T-helper 2 cell (primary cell): ENCODE data around the gene HIVEP2.

ENCODE experiments used
- DNase-seq, 5 experiments: peaks; one replicate each; pipeline versions ENCODE4 v3.0.0 to v3.0.0-alpha.2; 2012 to 2022

HIVEP2 gene

GRCh38 chr6:142839686-142840040 is 105.3 kb downstream of the HIVEP2 start:
- DNase-seq, result no peak

DNA sequence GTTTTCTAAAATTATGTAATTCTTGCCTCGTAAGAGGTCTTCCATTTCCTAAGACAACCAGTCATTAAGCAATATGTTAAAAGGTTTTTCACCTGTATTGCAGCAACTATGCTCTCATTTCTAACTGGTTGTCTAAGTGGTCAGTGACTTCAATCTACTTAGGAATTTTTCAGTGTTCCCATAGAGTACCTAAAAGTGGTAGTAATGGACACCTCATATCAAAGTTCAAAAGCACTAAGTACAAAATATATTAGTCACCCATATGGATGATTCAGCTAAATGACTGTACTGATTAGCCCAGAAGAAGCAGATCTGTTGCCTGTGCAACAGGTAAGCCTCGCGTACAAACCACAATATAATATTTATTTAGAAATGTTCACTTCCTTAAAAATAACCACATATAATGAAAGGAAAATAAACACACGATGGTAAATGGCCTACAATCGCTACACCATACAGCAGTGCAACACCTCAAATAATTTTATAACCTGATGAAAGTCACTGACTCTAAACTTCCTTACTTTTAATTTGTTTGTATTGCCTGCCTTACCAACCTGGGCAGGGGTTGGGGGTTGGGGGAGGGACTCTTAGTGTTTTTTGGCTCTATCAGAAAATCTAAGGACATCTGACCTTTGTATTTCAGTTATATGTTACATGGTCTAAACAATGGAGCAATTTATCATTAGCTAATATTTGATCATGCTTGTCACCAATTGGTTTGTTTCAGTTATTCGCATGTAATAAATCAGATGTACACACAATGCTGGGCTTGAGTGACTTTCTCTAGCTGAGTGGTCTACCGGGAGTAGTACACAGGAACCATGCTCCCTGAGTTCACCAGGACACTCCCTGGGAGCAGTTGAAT is 105.9 kb downstream of the HIVEP2 start:
- DNase-seq, result peak in 1 of 5 experiments; percentile 48

- no peak for DNase-seq
Measured at GRCh38 chr6:142835787-142836535, 109.0 kb downstream of the HIVEP2 start.

GRCh38 chr6:142834853-142835252 is 110.1 kb downstream of the HIVEP2 start:
- no peak for DNase-seq

DNA sequence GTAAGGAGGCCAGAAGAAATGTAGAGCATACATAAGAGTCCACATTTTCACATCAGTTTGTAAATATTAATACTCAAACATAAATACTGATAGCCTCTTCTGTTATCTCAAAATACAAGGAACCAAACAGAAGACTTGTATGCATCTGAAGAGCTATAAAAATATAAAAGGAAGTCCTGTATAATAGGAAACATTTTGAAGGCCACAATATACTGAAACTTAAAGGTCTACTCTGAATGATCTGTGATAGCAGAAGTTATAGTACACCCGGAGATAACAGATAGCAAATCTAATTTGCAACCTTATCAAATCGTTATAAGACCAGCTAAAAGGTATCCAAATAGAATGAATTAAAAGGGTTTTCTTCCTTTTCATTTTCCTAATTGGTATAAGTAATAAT is 111.2 kb downstream of the HIVEP2 start:
- DNase-seq, result no peak

DNA sequence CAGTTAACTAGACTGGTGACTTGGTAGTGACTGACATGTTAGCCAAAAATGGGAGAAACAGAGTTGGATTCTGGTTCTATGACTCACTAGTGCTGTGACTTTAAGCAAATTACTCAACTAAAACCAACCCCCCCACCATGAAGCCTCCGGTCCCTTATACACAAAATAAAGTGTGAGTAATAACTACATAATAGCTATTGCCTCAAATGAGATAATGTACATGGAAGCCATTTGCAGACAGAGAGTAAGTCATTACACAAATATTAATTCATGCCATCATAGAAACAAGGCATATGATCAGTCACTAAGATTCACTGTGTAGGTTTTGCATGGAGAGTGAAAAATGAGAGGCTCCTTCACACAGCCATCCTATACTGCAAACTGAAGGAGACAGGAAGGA is 111.9 kb downstream of the HIVEP2 start:
- DNase-seq, result no peak

DNA sequence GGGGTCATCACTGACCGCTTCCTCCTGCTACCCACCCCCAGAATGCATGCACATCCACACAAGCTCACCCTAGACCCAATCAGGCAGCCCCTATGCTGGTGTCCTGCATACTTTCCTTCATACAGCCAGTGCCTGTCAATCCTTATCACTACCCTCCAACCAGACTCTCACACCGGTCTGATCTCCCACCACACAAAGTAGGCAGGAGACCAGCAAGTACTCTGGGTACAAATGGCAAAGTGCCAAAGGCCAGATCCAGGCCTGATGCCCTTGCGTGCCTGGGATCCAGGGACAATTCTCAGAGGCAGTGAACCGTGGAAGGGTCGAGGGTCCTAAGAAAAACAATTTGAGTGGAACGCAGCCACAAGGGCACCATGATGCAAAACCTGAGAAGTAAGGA is 114.2 kb downstream of the HIVEP2 start:
- DNase-seq, result no peak

- no peak for DNase-seq
Measured at GRCh38 chr6:142830116-142830710, 114.8 kb downstream of the HIVEP2 start.

DNA sequence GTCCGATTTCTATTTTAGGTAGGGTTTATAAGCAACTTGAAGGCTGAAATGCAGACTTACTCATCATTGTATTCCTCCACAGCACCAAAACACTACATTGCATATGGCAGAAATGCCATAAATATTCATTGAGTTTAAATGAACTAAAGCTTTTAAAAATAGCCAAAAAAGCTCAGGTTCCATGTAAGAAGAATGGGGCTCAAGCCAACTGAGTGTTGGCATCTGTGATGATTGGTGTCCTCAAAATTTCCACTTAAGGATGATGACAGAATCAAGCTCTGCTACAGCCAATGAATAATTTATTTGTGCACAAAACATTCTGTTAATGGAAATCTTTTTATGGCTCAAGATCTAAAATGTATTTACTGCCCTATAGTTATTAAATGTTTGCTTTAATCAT is 115.4 kb downstream of the HIVEP2 start:
- no peak for DNase-seq

DNA sequence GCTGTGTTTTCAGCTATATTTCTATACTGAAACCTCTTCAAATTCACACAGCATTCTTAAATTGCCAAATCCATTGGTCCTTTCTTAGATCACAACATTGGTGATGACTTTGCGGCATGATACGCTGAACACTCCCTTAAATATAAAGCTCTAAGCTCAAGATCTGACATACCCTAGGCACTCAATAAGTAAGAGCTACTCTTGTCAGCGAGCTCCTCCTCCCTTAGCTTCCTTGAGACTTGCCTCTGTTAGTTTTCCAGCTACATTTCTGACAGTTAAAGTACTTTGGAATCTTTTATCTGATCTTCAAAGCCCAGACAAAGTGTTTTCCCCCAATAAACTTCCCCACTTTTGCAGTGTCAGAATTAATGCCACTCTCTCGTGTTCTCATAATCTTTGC is 117.0 kb downstream of the HIVEP2 start:
- no peak for DNase-seq

DNA sequence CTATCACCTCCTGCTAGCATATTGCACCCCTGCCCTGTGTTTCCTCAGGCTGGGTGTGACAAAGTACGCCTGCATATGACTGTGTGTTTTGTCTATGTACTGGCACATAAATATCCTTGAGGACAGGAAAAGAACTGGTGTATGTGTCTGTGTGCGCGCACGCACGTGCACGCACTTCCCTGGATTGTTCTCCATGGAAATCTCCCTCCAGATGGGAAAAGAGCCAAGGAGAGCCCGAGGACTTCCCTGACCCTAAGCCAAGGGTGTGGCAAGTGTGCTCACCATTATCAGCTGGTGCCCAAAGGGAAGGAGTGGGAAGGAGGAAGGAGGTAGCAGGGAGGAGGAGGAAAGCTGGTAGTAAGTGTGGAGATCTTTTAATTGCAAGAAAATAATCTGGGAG is 117.6 kb downstream of the HIVEP2 start:
- DNase-seq, result no peak

DNA sequence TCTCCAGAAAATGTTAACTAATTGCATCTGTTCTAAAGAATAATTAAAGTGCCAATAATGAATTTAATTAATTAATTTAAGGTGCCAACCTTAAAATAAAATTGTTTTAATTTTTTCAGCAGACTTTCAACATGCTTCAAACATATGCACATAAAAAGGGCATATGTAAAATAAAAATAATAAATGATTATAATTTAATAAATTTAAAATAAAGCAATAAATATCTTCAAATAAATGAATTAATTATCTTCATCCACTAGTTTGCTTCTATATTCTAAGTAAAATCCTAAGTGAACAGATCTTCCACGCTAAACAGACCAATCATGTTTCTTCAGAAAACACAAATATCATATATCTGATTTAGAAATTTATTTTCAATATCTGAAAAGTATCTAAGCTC is 119.2 kb downstream of the HIVEP2 start:
- no peak for DNase-seq

DNA sequence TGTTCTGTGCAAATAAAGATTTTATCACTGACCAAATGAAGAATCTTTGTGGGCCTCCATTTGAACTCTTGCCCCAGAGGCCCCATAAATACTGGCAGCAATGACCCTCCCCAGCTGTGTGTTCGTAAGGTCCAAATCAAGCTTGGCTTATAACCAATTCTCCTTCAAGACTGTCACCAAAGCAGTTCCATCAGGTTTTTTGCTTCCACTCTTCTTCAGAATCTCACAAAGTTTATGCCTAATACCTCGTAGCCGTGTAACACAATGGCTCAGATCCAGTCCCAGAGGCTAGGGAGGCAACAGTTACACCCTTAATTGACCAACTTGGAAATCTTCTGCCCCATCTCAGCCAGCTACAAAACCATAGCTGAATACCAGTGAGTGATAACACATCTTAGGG is 120.5 kb downstream of the HIVEP2 start:
- no peak for DNase-seq

DNA sequence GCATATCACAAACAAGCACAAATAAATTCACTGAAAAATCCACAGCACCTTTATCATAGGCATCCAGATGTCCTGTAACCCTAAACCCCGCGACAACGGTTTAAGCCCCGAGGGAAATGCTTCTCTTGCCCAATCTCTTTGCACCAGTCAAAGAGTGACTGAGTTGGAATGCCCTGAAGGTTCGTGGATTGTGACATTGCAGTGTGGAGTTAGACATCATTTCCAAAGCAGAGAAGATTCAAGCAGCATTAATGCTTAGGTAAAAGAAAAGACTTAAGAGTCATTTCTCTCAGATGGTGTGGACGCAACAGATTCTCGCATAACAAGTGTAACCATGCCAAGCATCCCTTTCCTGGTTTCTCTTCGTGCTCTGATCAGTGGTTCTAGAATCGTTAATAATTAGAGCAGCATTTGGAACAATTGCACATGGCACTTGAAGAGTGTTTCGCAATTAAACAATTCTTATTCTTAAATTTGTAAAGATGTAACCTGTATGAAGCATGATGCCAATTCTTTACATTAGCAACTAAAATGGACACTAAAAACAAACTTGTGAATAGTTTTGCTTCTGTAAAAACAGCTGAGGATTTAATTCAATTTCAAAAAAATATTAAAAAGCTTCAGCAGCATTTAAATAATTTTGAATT is 121.6 kb downstream of the HIVEP2 start:
- no peak for DNase-seq

GRCh38 chr6:142822842-142823241 is 122.1 kb downstream of the HIVEP2 start:
- peak in 1 of 5 experiments; percentile 66 for DNase-seq

GRCh38 chr6:142822383-142822782 is 122.6 kb downstream of the HIVEP2 start:
- peak in 1 of 5 experiments; percentile 87 for DNase-seq

- no peak for DNase-seq
Measured at GRCh38 chr6:142821860-142822259, 123.1 kb downstream of the HIVEP2 start.

DNA sequence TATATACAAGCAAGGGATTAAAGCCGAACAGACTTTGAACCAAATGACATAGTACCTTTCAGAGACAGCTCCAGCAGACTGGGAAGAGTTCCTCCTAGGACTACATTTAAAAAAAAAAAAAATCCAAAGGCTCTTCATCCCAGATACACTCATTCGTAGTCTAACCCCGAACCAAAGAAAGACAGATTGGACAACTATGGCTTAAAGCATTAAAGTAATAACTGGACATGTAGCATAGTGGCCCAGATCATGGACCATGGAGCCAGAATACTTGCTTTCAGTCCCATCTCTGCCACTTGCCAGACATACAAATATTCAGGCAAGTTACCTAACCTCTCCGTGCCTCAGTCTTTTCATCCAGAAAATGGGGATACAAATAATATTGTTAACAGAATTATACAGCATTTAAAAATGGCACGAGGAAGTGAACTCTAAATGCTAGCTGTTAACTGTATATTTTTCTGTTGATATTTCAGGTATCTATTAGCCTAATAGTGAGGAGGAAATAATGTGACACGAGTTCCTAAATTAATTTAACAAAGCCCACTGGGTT is 123.7 kb downstream of the HIVEP2 start:
- no peak for DNase-seq

DNA sequence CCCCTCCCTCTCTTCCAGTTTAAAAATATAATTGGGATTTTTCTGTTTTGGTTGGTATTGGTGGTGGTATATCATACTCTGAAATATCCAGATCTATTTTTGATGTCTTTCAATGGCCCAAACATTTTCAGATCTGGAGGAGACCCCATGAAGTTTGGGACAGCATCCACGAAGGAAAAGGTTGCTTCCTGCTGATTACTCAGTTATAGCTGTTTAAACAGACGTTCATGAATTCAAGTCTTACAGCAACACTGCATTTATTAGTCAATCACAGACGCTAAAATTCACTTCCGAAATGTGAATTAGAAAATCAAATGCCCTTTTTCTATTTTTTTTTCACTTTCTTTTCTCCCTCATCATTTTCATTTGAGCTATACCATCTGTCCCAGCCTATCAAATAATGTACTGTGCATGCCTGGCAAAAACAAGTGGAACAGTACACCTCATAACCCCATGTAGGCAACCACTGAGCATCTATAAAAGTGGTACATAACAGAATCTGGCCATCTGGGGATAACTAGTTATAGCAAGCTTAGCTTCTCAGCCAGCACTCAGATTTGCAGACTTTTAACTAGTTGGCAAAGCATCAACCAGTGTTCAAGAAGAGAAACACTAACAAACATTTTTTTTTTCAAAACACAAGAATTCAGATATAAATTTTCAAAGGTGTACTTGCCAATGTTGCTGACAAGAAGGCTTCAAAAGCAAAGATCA is 124.5 kb downstream of the HIVEP2 start:
- DNase-seq, result peak in 1 of 5 experiments; percentile 49

DNA sequence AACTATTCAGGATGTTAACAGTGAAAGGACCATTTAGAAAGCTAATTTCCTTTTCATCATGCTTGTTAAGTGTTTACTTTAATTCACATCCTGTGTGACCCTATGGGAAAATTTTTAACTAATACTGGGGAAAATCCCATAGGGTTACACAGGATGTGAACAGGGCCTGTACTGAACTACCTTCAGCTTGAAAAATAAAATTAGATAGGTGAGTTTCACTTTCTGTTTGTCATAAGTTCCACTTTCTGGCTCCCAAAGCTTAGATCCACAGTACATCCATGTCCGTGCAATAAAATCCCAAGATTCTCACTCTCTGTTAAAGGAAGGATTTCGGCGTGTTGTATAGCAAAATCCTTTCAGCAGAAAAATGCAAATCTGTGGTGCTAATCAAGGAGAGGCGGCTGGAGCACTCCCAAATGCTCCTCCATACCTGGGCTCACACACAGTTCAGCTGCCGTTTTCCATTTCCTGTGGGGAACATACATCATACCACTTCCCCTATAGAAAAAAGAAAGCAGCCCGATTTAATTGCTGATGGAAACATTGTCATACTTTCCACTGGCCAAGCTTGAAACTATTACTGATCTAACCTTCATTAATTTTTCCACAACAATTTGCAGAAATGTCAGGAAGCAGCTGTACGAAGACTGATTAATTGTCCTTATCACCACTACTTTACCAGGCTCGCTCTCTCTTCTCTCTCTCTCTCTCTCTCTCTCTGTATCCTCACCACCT is 125.2 kb downstream of the HIVEP2 start:
- peak in 2 of 5 experiments; percentile 52 to 72 for DNase-seq

DNA sequence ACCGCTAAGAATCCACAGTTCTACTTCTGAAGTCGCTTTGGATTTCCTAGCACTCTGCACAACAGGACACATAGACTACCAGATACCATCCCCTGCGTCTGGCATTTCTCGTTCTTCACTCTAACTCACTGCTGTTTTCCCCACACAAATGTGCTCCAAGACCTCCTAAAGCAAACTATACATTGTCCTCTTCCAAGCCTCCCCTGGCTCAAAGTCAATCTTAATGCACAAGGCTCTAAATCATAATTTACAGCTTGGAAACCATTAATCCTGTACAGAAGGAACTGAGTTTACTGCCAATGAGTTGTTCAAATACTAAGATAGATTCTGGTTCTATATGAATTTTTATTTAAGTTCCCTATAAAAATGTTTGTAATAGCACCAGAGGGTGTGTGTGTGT is 128.5 kb downstream of the HIVEP2 start:
- no peak for DNase-seq
